Parathyroid adenoma (tissue), 2 donors: ENCODE data around the gene RANBP3L.

Experiments used
- H2AFZ ChIP-seq: fragments of 300-600 bp; sonication (generic); one replicate; pipeline ENCODE4 v1.7.0; 2017; ENCODE audit warnings: antibody characterized with exemption, mild to moderate bottlenecking
- H3K27ac ChIP-seq: fragments of 300-600 bp; sonication (generic); one replicate; pipeline ENCODE4 v1.7.0; 2017
- H3K27me3 ChIP-seq: fragments of 300-600 bp; sonication (generic); one replicate; pipeline ENCODE4 v1.7.0; 2017; ENCODE audit warnings: low read length; ENCODE audit not compliant: control insufficient read depth, insufficient read depth
- H3K36me3 ChIP-seq: fragments of 300-600 bp; sonication (generic); one replicate; pipeline ENCODE4 v1.7.0; 2017; ENCODE audit warnings: low read length; ENCODE audit not compliant: control insufficient read depth, insufficient read depth
- H3K4me1 ChIP-seq: fragments of 300-600 bp; sonication (generic); one replicate; pipeline ENCODE4 v1.7.0; 2017; ENCODE audit warnings: control low read depth
- H3K4me2 ChIP-seq: fragments of 300-600 bp; sonication (generic); one replicate; pipeline ENCODE4 v1.7.0; 2017; ENCODE audit warnings: low read length
- H3K4me3 ChIP-seq: fragments of 300-600 bp; sonication (generic); one replicate; pipeline ENCODE4 v1.7.0; 2017; ENCODE audit warnings: low read depth, low read length
- H3K79me2 ChIP-seq: fragments of 300-600 bp; sonication (generic); one replicate; pipeline ENCODE4 v1.7.0; 2017; ENCODE audit warnings: control low read depth
- H3K9ac ChIP-seq: fragments of 300-600 bp; sonication (generic); one replicate; pipeline ENCODE4 v1.7.0; 2017; ENCODE audit warnings: mild to moderate bottlenecking
- H3K9me3 ChIP-seq: fragments of 300-600 bp; sonication (generic); one replicate; pipeline ENCODE4 v1.7.0; 2017; ENCODE audit warnings: low read length; ENCODE audit not compliant: control insufficient read depth
- CTCF ChIP-seq: fragments of 300-600 bp; sonication (generic); IDR thresholded peaks from one replicate; pipeline ENCODE4 v1.7.0; 2017; ENCODE audit warnings: antibody characterized with exemption, mild to moderate bottlenecking
- donor health status: primary hyperparathyroidism.

RANBP3L gene

DNA sequence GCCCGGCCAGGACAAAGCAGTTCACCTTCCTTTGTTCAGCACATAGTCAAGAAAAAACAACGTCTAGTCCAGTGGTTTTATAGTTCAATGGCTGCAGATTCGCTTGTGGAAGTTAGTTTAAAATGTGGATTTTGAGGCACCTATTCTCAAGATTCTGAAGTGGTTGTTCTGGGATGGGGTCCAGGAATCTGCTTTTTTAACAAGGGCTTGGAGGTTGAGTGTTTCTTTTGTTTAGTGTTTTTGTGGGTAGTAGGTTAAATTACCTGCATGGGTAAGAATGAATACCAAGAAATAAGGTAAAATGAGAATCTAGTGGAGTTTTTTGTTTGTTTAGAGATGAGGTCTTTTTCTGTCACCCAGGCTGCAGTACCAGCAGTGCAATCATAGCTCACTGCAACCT lies 31.5 kb downstream of the RANBP3L start:
- Histone ChIP-seq H3K27me3 (no peaks in the 10 kb centered on the region), H2AFZ (no peak overlapping the region), H3K9ac (no peak overlapping the region), H3K79me2 (no peaks in the 10 kb centered on the region), H3K4me3 (no peak overlapping the region), H3K4me2 (no peak overlapping the region), H3K9me3 (no peaks in the 10 kb centered on the region), H3K27ac (no peak overlapping the region), H3K4me1 (no peaks in the 10 kb centered on the region), H3K36me3 (no peaks in the 10 kb centered on the region)
- TF ChIP-seq CTCF: no peak

DNA sequence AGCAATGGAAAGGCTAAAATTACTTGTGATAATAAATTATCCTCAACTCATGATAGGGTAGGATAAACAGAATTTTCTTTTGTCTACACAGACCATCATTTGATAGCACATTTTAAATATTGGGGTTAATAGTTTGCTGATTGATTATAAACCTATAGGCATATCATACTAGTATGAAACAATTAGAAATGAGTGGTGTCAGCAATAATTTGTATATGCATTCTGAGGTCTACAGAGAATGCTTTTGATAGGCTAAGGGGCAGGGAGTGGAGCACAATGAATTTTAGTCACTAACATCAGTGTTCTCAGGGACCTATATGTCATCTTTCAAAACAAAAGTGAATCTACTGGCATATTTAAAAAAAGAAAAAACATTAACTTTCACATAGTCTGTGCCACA lies 32.2 kb downstream of the RANBP3L start:
- Histone ChIP-seq H3K9me3 (no peaks in the 10 kb centered on the region), H3K4me2 (no peak overlapping the region), H3K4me1 (no peaks in the 10 kb centered on the region), H3K27me3 (no peaks in the 10 kb centered on the region), H3K79me2 (no peaks in the 10 kb centered on the region), H3K4me3 (no peak overlapping the region), H3K27ac (no peak overlapping the region), H2AFZ (no peak overlapping the region), H3K9ac (no peak overlapping the region), H3K36me3 (no peaks in the 10 kb centered on the region)
- no peak for TF ChIP-seq CTCF

GRCh38 chr5:36267905-36268304 lies 33.8 kb downstream of the RANBP3L start:
- H3K4me3 ChIP-seq: no peak overlapping the region
- no peak overlapping the region for H3K9ac ChIP-seq
- no peaks in the 10 kb centered on the region for H3K36me3 ChIP-seq
- H3K9me3 ChIP-seq: no peaks in the 10 kb centered on the region
- no peak overlapping the region for H3K27ac ChIP-seq
- H3K4me1 ChIP-seq: no peaks in the 10 kb centered on the region
- no peaks in the 10 kb centered on the region for H3K27me3 ChIP-seq
- no peak for TF ChIP-seq CTCF
- H2AFZ ChIP-seq: no peak overlapping the region
- no peak overlapping the region for H3K4me2 ChIP-seq
- H3K79me2 ChIP-seq: no peaks in the 10 kb centered on the region

GRCh38 chr5:36264202-36264760 lies 37.4 kb downstream of the RANBP3L start:
- Histone ChIP-seq H2AFZ (no peak overlapping the region), H3K27me3 (no peaks in the 10 kb centered on the region), H3K9me3 (no peaks in the 10 kb centered on the region), H3K79me2 (no peaks in the 10 kb centered on the region), H3K4me2 (no peak overlapping the region), H3K36me3 (no peaks in the 10 kb centered on the region), H3K9ac (no peak overlapping the region), H3K27ac (no peak overlapping the region), H3K4me3 (no peak overlapping the region), H3K4me1 (no peaks in the 10 kb centered on the region)
- no peak for TF ChIP-seq CTCF

DNA sequence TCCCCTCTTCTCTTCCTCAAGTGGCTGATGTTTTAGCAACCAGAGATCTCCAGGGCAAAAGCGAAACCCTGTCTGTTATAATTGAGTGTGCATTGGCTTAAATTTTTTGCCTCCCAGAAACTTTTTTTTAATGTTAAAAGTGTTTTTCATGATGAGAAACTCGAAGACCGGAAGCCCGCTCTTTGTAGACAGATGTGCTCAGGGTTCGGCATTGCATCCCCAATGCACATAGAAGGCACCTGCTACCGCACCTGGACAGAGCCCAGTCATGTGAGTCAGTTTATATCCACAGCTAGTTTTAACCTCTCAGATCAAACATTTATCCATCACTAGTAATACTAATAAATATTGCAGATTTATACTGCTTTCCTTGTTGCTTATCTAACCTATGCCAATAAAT lies 40.5 kb downstream of the RANBP3L start:
- Histone ChIP-seq H3K4me3 (no peak overlapping the region), H3K4me2 (no peak overlapping the region), H3K4me1 (no peaks in the 10 kb centered on the region), H3K36me3 (no peaks in the 10 kb centered on the region), H3K9ac (no peak overlapping the region), H3K9me3 (no peaks in the 10 kb centered on the region), H2AFZ (no peak overlapping the region), H3K27me3 (no peaks in the 10 kb centered on the region), H3K27ac (no peak overlapping the region), H3K79me2 (no peaks in the 10 kb centered on the region)
- TF ChIP-seq CTCF: no peak
